Measurements from ENCODE around the gene ZNF639. TPM values are rescaled to one million over a fixed set of nuclear protein-coding genes. Genes with fewer than 3 reads are reported as not detected.

Gene ZNF639
- total RNA-seq, 2 donors from 2014 or later: 46.4 to 47.2 TPM

- H3K36me3 ChIP-seq: no peaks in the 10 kb centered on the region
- no peaks in the 10 kb centered on the region for H3K4me1 ChIP-seq
- no peaks in the 10 kb centered on the region for H3K27me3 ChIP-seq
- H3K4me3 ChIP-seq: no peak overlapping the region
- H3K9me3 ChIP-seq: no peaks in the 10 kb centered on the region
- no peak for DNase-seq (ENCODE audit: low spot score)
- H3K27ac ChIP-seq: no peak overlapping the region
- TF ChIP-seq CTCF (IDR thresholded peaks at IDR 0.05): no peak
Measured at GRCh38 chr3:179292450-179292849, 30.4 kb upstream of the ZNF639 start.

GRCh38 chr3:179297971-179298725 is 24.7 kb upstream of the ZNF639 start:
- no peaks in the 10 kb centered on the region for H3K36me3 ChIP-seq
- H3K27ac ChIP-seq: no peak overlapping the region
- no peak for DNase-seq (ENCODE audit: low spot score)
- H3K9me3 ChIP-seq: no peaks in the 10 kb centered on the region
- TF ChIP-seq CTCF (IDR thresholded peaks at IDR 0.05): no peak
- no peak overlapping the region for H3K4me3 ChIP-seq
- H3K27me3 ChIP-seq: no peaks in the 10 kb centered on the region
- H3K4me1 ChIP-seq: no peaks in the 10 kb centered on the region

DNA sequence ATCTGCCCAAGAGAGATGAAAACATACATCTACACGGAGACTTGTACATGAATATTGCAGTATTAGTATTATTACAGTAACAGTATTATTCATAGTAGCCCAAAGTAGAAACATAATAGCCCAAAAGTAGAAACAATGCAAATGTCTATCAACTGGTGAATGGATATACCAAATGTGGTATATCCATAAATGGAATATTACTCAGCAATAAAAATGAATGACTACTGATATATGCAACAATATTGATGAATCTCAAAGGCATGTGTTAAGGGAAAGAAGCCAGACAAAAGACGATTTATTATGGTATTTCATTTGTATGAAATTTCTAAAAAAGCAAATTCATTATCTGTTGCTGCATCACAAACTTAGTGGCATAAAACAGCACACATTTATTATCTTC is 23.5 kb upstream of the ZNF639 start:
- Histone ChIP-seq H3K9me3 (no peaks in the 10 kb centered on the region), H3K27ac (no peak overlapping the region), H3K4me3 (no peak overlapping the region), H3K36me3 (no peaks in the 10 kb centered on the region), H3K27me3 (no peaks in the 10 kb centered on the region), H3K4me1 (no peaks in the 10 kb centered on the region)
- no peak for TF ChIP-seq CTCF (IDR thresholded peaks at IDR 0.05)
- DNase-seq (ENCODE audit: low spot score): no peak

GRCh38 chr3:179299999-179300613 is 22.7 kb upstream of the ZNF639 start:
- DNase-seq (ENCODE audit: low spot score): no peak
- Histone ChIP-seq H3K36me3 (no peaks in the 10 kb centered on the region), H3K9me3 (no peaks in the 10 kb centered on the region), H3K27ac (no peak overlapping the region), H3K27me3 (no peaks in the 10 kb centered on the region), H3K4me3 (no peak overlapping the region), H3K4me1 (no peaks in the 10 kb centered on the region)
- TF ChIP-seq CTCF (IDR thresholded peaks at IDR 0.05): no peak

GRCh38 chr3:179301645-179302044 is 21.2 kb upstream of the ZNF639 start:
- TF ChIP-seq CTCF (IDR thresholded peaks at IDR 0.05): no peak
- DNase-seq (ENCODE audit: low spot score): no peak
- no peaks in the 10 kb centered on the region for H3K9me3 ChIP-seq
- H3K36me3 ChIP-seq: no peaks in the 10 kb centered on the region
- H3K4me3 ChIP-seq: no peak overlapping the region
- H3K4me1 ChIP-seq: no peaks in the 10 kb centered on the region
- H3K27me3 ChIP-seq: no peaks in the 10 kb centered on the region
- no peak overlapping the region for H3K27ac ChIP-seq
